HepG2 (cell line): ENCODE data around the gene H19. TPM values are rescaled to one million over a fixed set of nuclear protein-coding genes. Genes with fewer than 3 reads are reported as not detected.
A peak's percentile ranks its signal among the peaks of the same experiment; 100 is the strongest.

ENCODE experiments used
- AGO1 ChIP-seq: fragments of 200-400 bp; formaldehyde crosslinking; IDR thresholded peaks from 2 replicates; pipeline ENCODE4 v1.6.1; 2017; ENCODE audit warnings: mild to moderate bottlenecking, low read depth, low read length, moderate library complexity; ENCODE audit not compliant: poor library complexity, severe bottlenecking
- AKNA ChIP-seq: sonication (generic); formaldehyde crosslinking; IDR thresholded peaks from 2 replicates; pipeline ENCODE4 v1.4.0; 2020; ENCODE audit warnings: missing genetic modification reagents, borderline replicate concordance
- CCAR2 ChIP-seq: fragments of 200-400 bp; formaldehyde crosslinking; optimal IDR thresholded peaks from 2 replicates; pipeline ENCODE3; 2018; ENCODE audit warnings: low read depth, mild to moderate bottlenecking, low read length, moderate library complexity
- ESRRA ChIP-seq: sonication (generic); formaldehyde crosslinking; IDR thresholded peaks from 2 replicates; pipeline ENCODE4 v1.5.1; 2020; ENCODE audit warnings: mild to moderate bottlenecking, low read depth, missing genetic modification reagents
- FLYWCH1 ChIP-seq: sonication (generic); formaldehyde crosslinking; IDR thresholded peaks from 2 replicates; pipeline ENCODE4 v1.8.1; 2023; ENCODE audit warnings: mild to moderate bottlenecking, missing genetic modification reagents
- FOXP4 ChIP-seq: sonication (generic); formaldehyde crosslinking; IDR thresholded peaks from 2 replicates; pipeline ENCODE4 v1.4.0; 2020; ENCODE audit warnings: missing genetic modification reagents
- HMG20B ChIP-seq: conservative IDR thresholded peaks from 2 replicates; pipeline ENCODE4 v1.6.1; 2016; ENCODE audit warnings: missing genetic modification reagents, missing compliant biosample characterization
- ISX ChIP-seq: sonication (generic); formaldehyde crosslinking; conservative IDR thresholded peaks from 2 replicates; pipeline ENCODE4 v1.5.0; 2020; ENCODE audit warnings: missing genetic modification reagents
- LCORL ChIP-seq, 2 experiments: fragments of 450-650 bp in 1 of 2; sonication (generic) in 1 of 2; formaldehyde crosslinking in 1 of 2; IDR thresholded peaks; 2 replicates each; pipeline versions ENCODE4 v1.5.0 to v1.6.1; 2017 to 2020; ENCODE audit warnings: antibody characterized with exemption in 1 of 2, missing genetic modification reagents in 1 of 2
- MAFF ChIP-seq: IDR thresholded peaks from 2 replicates; pipeline ENCODE4 v1.6.1; 2011; ENCODE audit warnings: low read depth, low read length, improper control_type of control experiment
- MED13 ChIP-seq: sonication (generic); formaldehyde crosslinking; IDR thresholded peaks from 2 replicates; pipeline ENCODE4 v1.5.0; 2020; ENCODE audit warnings: missing genetic modification reagents
- NFATC3 ChIP-seq: sonication (generic); formaldehyde crosslinking; IDR thresholded peaks from 2 replicates; pipeline ENCODE4 v1.5.1; 2020; ENCODE audit warnings: mild to moderate bottlenecking, missing genetic modification reagents
- RXRA ChIP-seq: sonication (generic); formaldehyde crosslinking; IDR thresholded peaks from 2 replicates; pipeline ENCODE4 v1.5.1; 2020; ENCODE audit warnings: missing genetic modification reagents
- SAFB2 ChIP-seq: sonication (generic); formaldehyde crosslinking; IDR thresholded peaks from 2 replicates; pipeline ENCODE4 v1.5.1; 2020; ENCODE audit warnings: missing genetic modification reagents, low read depth, mild to moderate bottlenecking, borderline replicate concordance
- TBP ChIP-seq: sonication (generic); formaldehyde crosslinking; IDR thresholded peaks from 2 replicates; pipeline ENCODE4 v1.5.0; 2020; ENCODE audit warnings: missing genetic modification reagents
- TP53 ChIP-seq: sonication (generic); formaldehyde crosslinking; conservative IDR thresholded peaks from 2 replicates; pipeline ENCODE4 v1.4.0; 2020; ENCODE audit warnings: missing genetic modification reagents
- ZNF33B ChIP-seq: sonication (generic); formaldehyde crosslinking; IDR thresholded peaks from 2 replicates; pipeline ENCODE4 v1.5.1; 2020; ENCODE audit warnings: mild to moderate bottlenecking, missing genetic modification reagents
- ZNF547 ChIP-seq: sonication (generic); formaldehyde crosslinking; IDR thresholded peaks from 2 replicates; pipeline ENCODE4 v1.5.1; 2020; ENCODE audit warnings: mild to moderate bottlenecking, missing genetic modification reagents
- polyA plus RNA-seq, 8 experiments: library from polyadenylated mRNA; depleted of rRNA in 3 of 8; stranded (reverse) in 7 of 8; unstranded in 1 of 8; fragments of >200 nt; fragmentation: Illumina TruSeq in 4 of 8; extraction: Trizol in 4 of 8; gene quantifications; 2 replicates each; pipeline versions ENCODE4 v1.2.1 to v1.2.3, GENCODE V29; 2011 to 2016; ENCODE audit warnings: low read depth in 4 of 8, missing spikeins in 1 of 8, mixed read lengths in 1 of 8; ENCODE audit not compliant: insufficient read depth in 1 of 8
- total RNA-seq, 5 experiments: library from RNA; depleted of rRNA; stranded (reverse); fragments of >200 nt; fragmentation: Illumina TruSeq; extraction: Trizol; gene quantifications; 2 replicates each; pipeline ENCODE4 v1.2.3, GENCODE V29; 2016; ENCODE audit warnings: low read depth in 1 of 5
- TF ChIP-seq, protein P1 (sequence below), 2 experiments: IDR thresholded peaks; 2 replicates each; pipeline ENCODE4 v1.6.1; 2011 to 2012; ENCODE audit warnings: low read length in 2 of 2, borderline replicate concordance in 1 of 2, low read depth in 1 of 2, mild to moderate bottlenecking in 1 of 2, moderate library complexity in 1 of 2

The H19 gene
- total and polyA plus RNA-seq, 2 of the 13 experiments (the other 11 are each of a cell fraction or from before 2014, with no cell fraction given): 1.2 to 2.4 TPM

- no peak for TF ChIP-seq FOXP4
- no peak for TF ChIP-seq SAFB2 (CRISPR knock-in tag)
- TF ChIP-seq ZNF547 (CRISPR knock-in tag): no peak
- TF ChIP-seq TP53 (CRISPR knock-in tag): no peak
- TF ChIP-seq AKNA (CRISPR knock-in tag): no peak
- TF ChIP-seq ISX: no peak
- TF ChIP-seq LCORL (IDR thresholded peaks at IDR 0.05): no peak
- TF ChIP-seq LCORL (CRISPR knock-in tag; IDR thresholded peaks at IDR 0.05): no peak
- TF ChIP-seq MED13 (CRISPR knock-in tag): peak; percentile 78; the same call in 1 of the 2 replicates
- TF ChIP-seq CCAR2: no peak
- TF ChIP-seq ESRRA (CRISPR knock-in tag): no peak
- peak; percentile 88 for TF ChIP-seq RXRA (CRISPR knock-in tag)
- TF ChIP-seq MAFF: no peak
- no peak for TF ChIP-seq ZNF33B
- no peak for TF ChIP-seq HMG20B (CRISPR knock-in tag)
- TF ChIP-seq AGO1: no peak
- no peak for TF ChIP-seq TBP (CRISPR knock-in tag)
- TF ChIP-seq FLYWCH1 (CRISPR knock-in tag): no peak
- TF ChIP-seq, protein P1, sequence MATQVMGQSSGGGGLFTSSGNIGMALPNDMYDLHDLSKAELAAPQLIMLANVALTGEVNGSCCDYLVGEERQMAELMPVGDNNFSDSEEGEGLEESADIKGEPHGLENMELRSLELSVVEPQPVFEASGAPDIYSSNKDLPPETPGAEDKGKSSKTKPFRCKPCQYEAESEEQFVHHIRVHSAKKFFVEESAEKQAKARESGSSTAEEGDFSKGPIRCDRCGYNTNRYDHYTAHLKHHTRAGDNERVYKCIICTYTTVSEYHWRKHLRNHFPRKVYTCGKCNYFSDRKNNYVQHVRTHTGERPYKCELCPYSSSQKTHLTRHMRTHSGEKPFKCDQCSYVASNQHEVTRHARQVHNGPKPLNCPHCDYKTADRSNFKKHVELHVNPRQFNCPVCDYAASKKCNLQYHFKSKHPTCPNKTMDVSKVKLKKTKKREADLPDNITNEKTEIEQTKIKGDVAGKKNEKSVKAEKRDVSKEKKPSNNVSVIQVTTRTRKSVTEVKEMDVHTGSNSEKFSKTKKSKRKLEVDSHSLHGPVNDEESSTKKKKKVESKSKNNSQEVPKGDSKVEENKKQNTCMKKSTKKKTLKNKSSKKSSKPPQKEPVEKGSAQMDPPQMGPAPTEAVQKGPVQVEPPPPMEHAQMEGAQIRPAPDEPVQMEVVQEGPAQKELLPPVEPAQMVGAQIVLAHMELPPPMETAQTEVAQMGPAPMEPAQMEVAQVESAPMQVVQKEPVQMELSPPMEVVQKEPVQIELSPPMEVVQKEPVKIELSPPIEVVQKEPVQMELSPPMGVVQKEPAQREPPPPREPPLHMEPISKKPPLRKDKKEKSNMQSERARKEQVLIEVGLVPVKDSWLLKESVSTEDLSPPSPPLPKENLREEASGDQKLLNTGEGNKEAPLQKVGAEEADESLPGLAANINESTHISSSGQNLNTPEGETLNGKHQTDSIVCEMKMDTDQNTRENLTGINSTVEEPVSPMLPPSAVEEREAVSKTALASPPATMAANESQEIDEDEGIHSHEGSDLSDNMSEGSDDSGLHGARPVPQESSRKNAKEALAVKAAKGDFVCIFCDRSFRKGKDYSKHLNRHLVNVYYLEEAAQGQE (IDR thresholded peaks at IDR 0.05; ENCODE audit: borderline replicate concordance in 1 of 2, low read depth in 1 of 2, low read length in 2 of 2): no peak
- no peak for TF ChIP-seq NFATC3 (CRISPR knock-in tag)
Observed at GRCh38 chr11:1988667-1989317, 8.8 kb downstream of the H19 start (continued).
